ENCODE results near the gene CELSR1. TPM values are rescaled to one million over a fixed set of nuclear protein-coding genes. Genes with fewer than 3 reads are reported as not detected.

CELSR1 gene
- total and polyA plus RNA-seq, 5 donors = 5.5 to 7.9 (median 5.7) TPM

- no peaks in the 10 kb centered on the region for H3K9me3 ChIP-seq (ENCODE audit: control insufficient read depth, low read length)
- DNase-seq (peak in 2 of 3 donors; percentile 43 to 60), ATAC-seq (no peak)
- H3K27me3 ChIP-seq (ENCODE audit: control insufficient read depth, insufficient read depth) = no peaks in the 10 kb centered on the region
- intact Hi-C loops (cut with DNase I) = no loop called here
- H3K4me1 ChIP-seq (ENCODE audit: control insufficient read depth, insufficient read depth, low read length) = no peaks in the 10 kb centered on the region
- H3K4me3 ChIP-seq (ENCODE audit: low read length) = no peak overlapping the region
- WGBS = 61% methylated on average over 25 of the region's 25 CpGs
- no peak overlapping the region for H3K27ac ChIP-seq (ENCODE audit: low read length)
Measured at GRCh38 chr22:46362203-46362933, 175.1 kb downstream of the CELSR1 start.

GRCh38 chr22:46361826-46362202 is 175.6 kb downstream of the CELSR1 start:
- Histone ChIP-seq H3K4me1 (ENCODE audit: control insufficient read depth, insufficient read depth, low read length) (no peaks in the 10 kb centered on the region), H3K27me3 (ENCODE audit: control insufficient read depth, insufficient read depth) (no peaks in the 10 kb centered on the region), H3K4me3 (ENCODE audit: low read length) (no peak overlapping the region), H3K9me3 (ENCODE audit: control insufficient read depth, low read length) (no peaks in the 10 kb centered on the region), H3K27ac (ENCODE audit: low read length) (no peak overlapping the region)
- 56% methylated on average over 11 of the region's 11 CpGs for WGBS
- ATAC-seq (no peak), DNase-seq (peak in 1 of 3 donors; percentile 36)
- intact Hi-C loops (cut with DNase I) = no loop called here

- Histone ChIP-seq H3K9me3 (ENCODE audit: control insufficient read depth, low read length) (no peaks in the 10 kb centered on the region), H3K27ac (ENCODE audit: low read length) (no peak overlapping the region), H3K27me3 (ENCODE audit: control insufficient read depth, insufficient read depth) (no peaks in the 10 kb centered on the region), H3K4me1 (ENCODE audit: control insufficient read depth, insufficient read depth, low read length) (no peaks in the 10 kb centered on the region), H3K4me3 (ENCODE audit: low read length) (no peak overlapping the region)
- 91% methylated on average over 10 of the region's 10 CpGs for WGBS
- ATAC-seq (no peak), DNase-seq (peak in 1 of 3 donors; percentile 33)
- intact Hi-C loops (cut with DNase I) = no loop called here
Measured at GRCh38 chr22:46360891-46361290, 176.5 kb downstream of the CELSR1 start.

GRCh38 chr22:46360097-46360496 is 177.3 kb downstream of the CELSR1 start:
- Histone ChIP-seq H3K27me3 (ENCODE audit: control insufficient read depth, insufficient read depth) (no peaks in the 10 kb centered on the region), H3K4me1 (ENCODE audit: control insufficient read depth, insufficient read depth, low read length) (no peaks in the 10 kb centered on the region), H3K4me3 (ENCODE audit: low read length) (no peak overlapping the region), H3K9me3 (ENCODE audit: control insufficient read depth, low read length) (no peaks in the 10 kb centered on the region), H3K27ac (ENCODE audit: low read length) (no peak overlapping the region)
- intact Hi-C loops (cut with DNase I) = no loop called here
- ATAC-seq (no peak), DNase-seq (peak in 1 of 3 donors; percentile 16)
- 82% methylated on average over 5 of the region's 5 CpGs for WGBS

- 87% methylated on average over 14 of the region's 14 CpGs for WGBS
- Histone ChIP-seq H3K4me3 (ENCODE audit: low read length) (no peak overlapping the region), H3K27ac (ENCODE audit: low read length) (no peak overlapping the region), H3K4me1 (ENCODE audit: control insufficient read depth, insufficient read depth, low read length) (no peaks in the 10 kb centered on the region), H3K9me3 (ENCODE audit: control insufficient read depth, low read length) (no peaks in the 10 kb centered on the region), H3K27me3 (ENCODE audit: control insufficient read depth, insufficient read depth) (no peaks in the 10 kb centered on the region)
- peak in 1 of 3 donors; percentile 48 for DNase-seq
- ATAC-seq = no peak
- intact Hi-C loops (cut with DNase I) = no loop called here
Measured at GRCh38 chr22:46359362-46359761, 178.1 kb downstream of the CELSR1 start.

GRCh38 chr22:46358766-46359165 is 178.7 kb downstream of the CELSR1 start:
- ATAC-seq (no peak), DNase-seq (peak in 1 of 3 donors; percentile 21)
- intact Hi-C loops (cut with DNase I) = no loop called here

GRCh38 chr22:46357711-46358520 is 179.5 kb downstream of the CELSR1 start:
- no peaks in the 10 kb centered on the region for H3K9me3 ChIP-seq (ENCODE audit: control insufficient read depth, low read length)
- H3K4me1 ChIP-seq (ENCODE audit: control insufficient read depth, insufficient read depth, low read length) = no peaks in the 10 kb centered on the region
- ATAC-seq = no peak
- H3K27ac ChIP-seq (ENCODE audit: low read length) = no peak overlapping the region
- intact Hi-C loops (cut with DNase I) = no loop called here
- H3K4me3 ChIP-seq (ENCODE audit: low read length) = no peak overlapping the region
- peak in 1 of 3 donors; percentile 55 for DNase-seq
- no peaks in the 10 kb centered on the region for H3K27me3 ChIP-seq (ENCODE audit: control insufficient read depth, insufficient read depth)
- WGBS = 83% methylated on average over 19 of the region's 19 CpGs

More at GRCh38 chr22:46358766-46359165, 178.7 kb downstream of the CELSR1 start:
- Histone ChIP-seq H3K4me3 (ENCODE audit: low read length) (no peak overlapping the region), H3K4me1 (ENCODE audit: control insufficient read depth, insufficient read depth, low read length) (no peaks in the 10 kb centered on the region), H3K27me3 (ENCODE audit: control insufficient read depth, insufficient read depth) (no peaks in the 10 kb centered on the region), H3K9me3 (ENCODE audit: control insufficient read depth, low read length) (no peaks in the 10 kb centered on the region), H3K27ac (ENCODE audit: low read length) (no peak overlapping the region)
- 90% methylated on average over 6 of the region's 6 CpGs for WGBS

- no peaks in the 10 kb centered on the region for H3K27me3 ChIP-seq (ENCODE audit: control insufficient read depth, insufficient read depth)
- H3K9me3 ChIP-seq (ENCODE audit: control insufficient read depth, low read length) = no peaks in the 10 kb centered on the region
- ATAC-seq (no peak), DNase-seq (peak in 2 of 3 donors; percentile 37 to 39)
- intact Hi-C loops (cut with DNase I) = no loop called here
- WGBS = 90% methylated on average over 23 of the region's 23 CpGs
- no peaks in the 10 kb centered on the region for H3K4me1 ChIP-seq (ENCODE audit: control insufficient read depth, insufficient read depth, low read length)
- H3K27ac ChIP-seq (ENCODE audit: low read length) = no peak overlapping the region
- no peak overlapping the region for H3K4me3 ChIP-seq (ENCODE audit: low read length)
Measured at GRCh38 chr22:46356496-46357480, 180.6 kb downstream of the CELSR1 start.

- intact Hi-C loops (cut with DNase I) = no loop called here
- Histone ChIP-seq H3K9me3 (ENCODE audit: control insufficient read depth, low read length) (no peaks in the 10 kb centered on the region), H3K27me3 (ENCODE audit: control insufficient read depth, insufficient read depth) (no peaks in the 10 kb centered on the region), H3K4me1 (ENCODE audit: control insufficient read depth, insufficient read depth, low read length) (no peaks in the 10 kb centered on the region), H3K27ac (ENCODE audit: low read length) (no peak overlapping the region), H3K4me3 (ENCODE audit: low read length) (no peak overlapping the region)
- peak in 2 of 3 donors; percentile 12 to 50 for DNase-seq
- WGBS = 84% methylated on average over 12 of the region's 12 CpGs
- ATAC-seq = peak; percentile 2 to 3
Measured at GRCh38 chr22:46355996-46356471, 181.4 kb downstream of the CELSR1 start.

GRCh38 chr22:46355369-46355995 is 181.9 kb downstream of the CELSR1 start:
- no peaks in the 10 kb centered on the region for H3K27me3 ChIP-seq (ENCODE audit: control insufficient read depth, insufficient read depth)
- H3K4me1 ChIP-seq (ENCODE audit: control insufficient read depth, insufficient read depth, low read length) = no peaks in the 10 kb centered on the region
- no peaks in the 10 kb centered on the region for H3K9me3 ChIP-seq (ENCODE audit: control insufficient read depth, low read length)
- intact Hi-C loops (cut with DNase I) = no loop called here
- DNase-seq (peak; percentile 74 to 86 (median 86)), ATAC-seq (peak; percentile 32 to 39)
- no peak overlapping the region for H3K27ac ChIP-seq (ENCODE audit: low read length)
- 49% methylated on average over 22 of the region's 22 CpGs for WGBS
- H3K4me3 ChIP-seq (ENCODE audit: low read length) = no peak overlapping the region

Data from right cardiac atrium (tissue), 5 donors.